GM12875 (cell line): ENCODE measurements around the gene S100A7A.

ENCODE experiments used
- H3K4me3 ChIP-seq: one replicate; pipeline ENCODE4 v1.5.1; 2011; ENCODE audit warnings: low read depth, low read length, control low read depth
- TF ChIP-seq, protein P1 (sequence below): IDR thresholded peaks from 2 replicates; pipeline ENCODE4 v1.5.1; 2011; ENCODE audit warnings: low read depth, mild to moderate bottlenecking, control low read depth, inconsistent platforms, low read length, moderate library complexity, borderline replicate concordance; ENCODE audit not compliant: insufficient read depth

S100A7A gene

DNA sequence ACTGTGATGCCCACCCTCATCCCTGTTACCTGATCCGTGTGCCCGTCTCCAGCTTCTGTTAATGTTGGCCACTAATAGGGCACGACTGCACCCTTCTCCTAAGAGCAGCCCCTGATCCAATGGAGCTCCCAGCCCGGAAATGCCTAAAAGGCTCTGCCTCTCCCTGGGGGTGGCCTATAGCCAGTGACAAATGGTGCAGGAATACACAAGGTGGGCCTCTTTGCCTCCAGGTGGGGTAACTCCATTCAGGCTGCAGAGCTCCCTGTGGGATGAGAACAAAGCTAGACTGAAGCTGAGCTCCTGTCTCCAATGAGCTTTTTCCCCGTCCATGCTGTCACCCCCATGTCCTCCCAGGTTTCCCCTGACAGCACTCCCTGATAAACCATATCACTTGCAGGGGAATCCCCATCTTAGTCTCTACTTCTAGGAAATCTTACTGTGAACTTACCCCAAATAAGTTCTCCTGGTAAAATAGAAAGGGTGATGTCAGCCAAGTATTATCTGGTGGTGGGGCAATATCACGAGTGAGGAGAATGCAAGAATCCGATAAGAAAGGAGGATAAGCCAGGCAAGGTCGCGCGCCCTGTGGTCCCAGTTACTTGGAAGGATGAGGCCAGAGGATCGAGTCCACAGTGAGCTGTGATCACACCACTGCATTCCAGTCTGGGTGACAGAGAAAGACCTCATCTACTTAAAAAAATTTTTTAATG, 18.6 kb downstream of the S100A7A start:
- H3K4me3 ChIP-seq, result no peak overlapping the region
- TF ChIP-seq, protein P1, sequence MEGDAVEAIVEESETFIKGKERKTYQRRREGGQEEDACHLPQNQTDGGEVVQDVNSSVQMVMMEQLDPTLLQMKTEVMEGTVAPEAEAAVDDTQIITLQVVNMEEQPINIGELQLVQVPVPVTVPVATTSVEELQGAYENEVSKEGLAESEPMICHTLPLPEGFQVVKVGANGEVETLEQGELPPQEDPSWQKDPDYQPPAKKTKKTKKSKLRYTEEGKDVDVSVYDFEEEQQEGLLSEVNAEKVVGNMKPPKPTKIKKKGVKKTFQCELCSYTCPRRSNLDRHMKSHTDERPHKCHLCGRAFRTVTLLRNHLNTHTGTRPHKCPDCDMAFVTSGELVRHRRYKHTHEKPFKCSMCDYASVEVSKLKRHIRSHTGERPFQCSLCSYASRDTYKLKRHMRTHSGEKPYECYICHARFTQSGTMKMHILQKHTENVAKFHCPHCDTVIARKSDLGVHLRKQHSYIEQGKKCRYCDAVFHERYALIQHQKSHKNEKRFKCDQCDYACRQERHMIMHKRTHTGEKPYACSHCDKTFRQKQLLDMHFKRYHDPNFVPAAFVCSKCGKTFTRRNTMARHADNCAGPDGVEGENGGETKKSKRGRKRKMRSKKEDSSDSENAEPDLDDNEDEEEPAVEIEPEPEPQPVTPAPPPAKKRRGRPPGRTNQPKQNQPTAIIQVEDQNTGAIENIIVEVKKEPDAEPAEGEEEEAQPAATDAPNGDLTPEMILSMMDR, result no peak

DNA sequence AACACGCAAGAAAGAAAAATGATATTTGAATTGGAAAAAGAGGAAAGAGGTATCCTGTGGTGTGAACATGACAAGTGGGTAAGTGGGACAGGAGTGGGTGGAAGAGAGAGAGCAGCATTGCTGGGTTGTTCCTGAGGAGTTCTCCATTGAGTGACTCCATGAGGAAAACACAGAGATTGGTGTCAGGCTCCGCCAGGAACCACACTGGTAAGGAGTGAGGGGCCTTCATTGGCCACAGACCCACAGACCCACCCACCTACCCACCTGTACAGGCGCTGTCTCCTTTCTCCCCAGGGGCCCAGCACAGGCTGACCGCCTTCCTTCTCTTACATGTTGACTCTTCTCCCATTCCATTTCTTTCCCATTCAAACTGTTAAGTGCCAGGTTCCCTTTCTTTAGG, 20.9 kb downstream of the S100A7A start:
- TF ChIP-seq, protein P1, result no peak
- H3K4me3 ChIP-seq, result no peak overlapping the region

DNA sequence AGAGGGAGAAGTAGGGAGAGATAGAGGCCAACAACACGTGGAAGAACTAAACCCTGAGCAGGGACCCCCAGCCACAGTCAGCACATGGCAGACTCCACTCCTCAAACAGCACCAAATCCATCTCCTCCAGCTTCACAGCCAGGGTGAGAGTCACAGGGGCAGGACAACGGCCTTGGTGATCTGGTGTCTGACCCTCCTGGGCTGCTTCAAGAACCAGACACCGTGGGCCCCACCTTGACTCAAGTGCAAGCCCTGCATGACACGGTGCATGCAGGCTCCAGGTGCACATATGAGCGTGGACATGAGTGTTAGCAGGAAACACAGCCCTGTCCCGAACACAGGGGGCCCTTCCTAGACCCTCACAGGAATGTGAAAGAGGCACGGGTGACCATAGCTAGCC, 22.3 kb downstream of the S100A7A start:
- TF ChIP-seq, protein P1, result no peak
- H3K4me3 ChIP-seq, result no peak overlapping the region

DNA sequence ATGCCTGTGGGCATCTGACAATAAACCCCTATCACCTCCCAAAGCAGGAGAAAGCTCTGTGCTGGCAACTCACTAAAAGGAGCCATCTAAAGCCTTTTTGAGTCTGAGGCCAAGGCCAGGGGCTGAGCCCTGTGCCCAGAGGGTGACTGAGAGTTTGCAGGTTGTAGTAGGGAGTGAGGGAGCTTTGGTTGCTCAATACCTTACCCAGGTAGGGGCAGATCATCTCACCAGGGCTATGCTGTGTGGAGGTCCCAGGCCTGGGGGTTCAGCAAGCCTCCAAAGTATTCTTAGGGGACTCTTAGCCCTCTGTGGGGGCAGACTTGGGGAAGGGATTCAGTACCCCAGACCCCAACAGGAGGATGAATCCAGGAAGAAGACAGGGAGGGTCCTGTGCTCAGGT, 23.0 kb downstream of the S100A7A start:
- TF ChIP-seq, protein P1, result no peak
- no peak overlapping the region for H3K4me3 ChIP-seq

DNA sequence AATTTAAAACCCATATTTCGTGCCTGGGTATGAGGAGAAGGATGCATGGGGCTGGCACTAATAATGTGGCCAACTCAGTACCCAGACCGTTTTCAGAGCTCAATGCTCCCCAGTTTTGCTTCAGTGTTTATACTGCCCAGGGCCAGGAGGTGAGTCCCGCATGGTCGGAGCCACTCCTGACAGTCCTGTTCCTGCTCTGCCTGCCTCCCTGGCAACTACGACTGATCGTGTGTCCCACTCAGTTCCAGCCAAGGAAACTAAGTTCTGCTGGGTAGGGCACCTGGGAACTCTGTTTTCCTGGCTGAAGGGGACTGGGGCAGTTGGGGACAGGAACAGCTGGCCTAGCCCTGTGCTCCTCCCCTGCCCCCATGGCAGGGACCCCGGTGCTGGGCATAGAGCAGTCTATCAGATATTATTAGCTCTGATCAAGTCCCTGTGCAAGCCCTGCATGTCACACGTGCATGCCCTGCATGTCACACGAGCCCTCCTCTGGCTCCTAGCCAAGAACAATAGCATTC, 25.0 kb downstream of the S100A7A start:
- no peak overlapping the region for H3K4me3 ChIP-seq
- TF ChIP-seq, protein P1, result no peak

DNA sequence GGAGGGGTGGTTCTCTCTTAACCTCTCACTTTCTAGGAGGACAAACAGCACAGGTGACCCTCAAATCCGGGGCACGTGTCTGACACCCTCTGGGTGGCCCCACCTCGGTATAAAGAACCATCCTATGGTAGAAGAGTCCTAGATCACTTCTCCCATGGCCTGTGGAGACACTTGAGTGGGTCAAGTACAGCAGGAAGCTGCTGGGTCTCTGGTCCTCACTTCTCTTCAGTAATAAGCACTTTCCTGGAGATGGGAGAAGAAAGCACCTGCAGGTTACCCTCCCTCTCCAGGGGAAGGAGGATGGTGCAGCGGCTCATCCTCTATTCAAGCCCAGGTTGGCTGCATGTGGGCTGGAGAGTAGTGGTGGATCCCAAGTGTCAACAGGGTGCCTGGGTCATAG, 27.2 kb downstream of the S100A7A start:
- TF ChIP-seq, protein P1, result no peak

DNA sequence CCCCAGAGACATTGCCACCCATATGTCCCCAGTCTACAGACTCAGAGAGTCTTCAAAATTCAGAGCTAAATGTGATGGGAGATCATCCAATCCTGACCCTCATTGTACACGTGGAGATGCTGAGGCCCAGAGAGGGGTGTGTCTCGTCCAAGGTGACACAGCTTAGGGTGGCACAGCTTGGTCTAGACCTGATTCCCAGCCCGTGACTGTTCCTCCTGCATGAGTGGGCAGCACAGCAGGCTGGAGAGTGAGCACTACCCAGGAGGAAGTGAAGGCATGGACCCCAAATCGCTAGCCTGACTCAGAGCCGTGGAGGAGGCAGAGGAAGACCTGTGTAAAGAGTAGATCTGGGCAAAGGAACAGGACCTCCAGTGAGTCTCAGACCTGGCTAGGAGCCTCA, 27.8 kb downstream of the S100A7A start:
- no peak overlapping the region for H3K4me3 ChIP-seq
- TF ChIP-seq, protein P1, result no peak

More for the DNA sequence above, 27.2 kb downstream of the S100A7A start:
- no peak overlapping the region for H3K4me3 ChIP-seq
